K562 treated with DMSO at 1 percent for 24 hours (cell line): ENCODE measurements around the gene CCDC81. TPM values are rescaled to one million over a fixed set of nuclear protein-coding genes. Genes with fewer than 3 reads are reported as not detected.

Source experiments
- total RNA-seq: library from RNA; unstranded; fragments of 300-600 nt; gene quantifications from 2 replicates; pipeline ENCODE4 v1.2.3, GENCODE V29; 2022; ENCODE audit warnings: low read depth; ENCODE audit not compliant: insufficient read depth

The CCDC81 gene
- total RNA-seq = 0.34 TPM in 1 of 2 replicates, not detected in the other

DNA sequence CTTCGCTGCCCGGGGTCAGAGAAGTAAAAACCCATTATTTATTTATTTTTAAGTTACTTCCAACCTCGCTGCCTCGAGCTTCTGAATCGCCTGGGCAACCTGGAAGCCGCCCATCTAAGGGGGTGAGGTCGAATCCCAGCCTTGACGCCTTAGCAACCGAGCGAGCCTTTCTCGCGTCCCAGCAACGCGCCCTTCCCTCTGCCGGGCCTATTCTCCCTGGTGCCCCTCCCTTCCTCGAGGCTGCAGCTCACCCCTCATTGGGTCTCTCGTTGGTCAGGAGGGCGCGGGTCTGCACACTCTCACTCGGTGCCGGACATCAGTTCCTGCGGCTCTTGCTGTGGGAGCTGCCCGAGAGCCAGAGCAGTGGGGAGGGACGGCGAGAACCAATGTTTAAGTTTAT lies at the start of gene CCDC81:
Gene CCDC81 (plus strand): TSS at position 302 of the 400 bp plus-strand sequence. CDS start 277 bp downstream, outside the sequence.

Other genes starting within 250 kb of the CCDC81 start
- gene EED, start 130.1 kb upstream of the CCDC81 start, total RNA-seq = 22.7 and 28.9 TPM in 2 replicates
- gene HIKESHI, start 72.6 kb upstream of the CCDC81 start, total RNA-seq = 36.0 and 38.4 TPM in 2 replicates